GM12878 (cell line): ENCODE data around the gene SPCS2.
"Not testable (repeated sequence)": the region's sequence is repeated elsewhere in the genome, so short reads cannot be mapped to it uniquely, and the experiment has no call there.

Experiments used
- ASH2L ChIP-seq: fragments of 300-600, 200-600 bp; sonication (generic); IDR thresholded peaks from 2 replicates; pipeline ENCODE4 v1.6.1; 2017; ENCODE audit warnings: low read depth, mild to moderate bottlenecking, borderline replicate concordance
- BCL11A ChIP-seq: IDR thresholded peaks from 2 replicates; pipeline ENCODE4 v1.6.1; 2011; ENCODE audit warnings: low read depth, low read length
- CTCF ChIP-seq, 3 experiments: IDR thresholded peaks in 2 of 3; conservative IDR thresholded peaks in 1 of 3; 2 replicates each; pipeline ENCODE4 v1.5.1; 2011; ENCODE audit warnings: low read depth in 3 of 3, low read length in 3 of 3, mild to moderate bottlenecking in 3 of 3, control low read depth in 2 of 3, moderate library complexity in 2 of 3, inconsistent platforms in 1 of 3, mixed read lengths in 1 of 3; ENCODE audit not compliant: control insufficient read depth in 2 of 3, insufficient read depth in 1 of 3; ENCODE audit errors: extremely low read depth in 1 of 3
- POLR2A ChIP-seq: IDR thresholded peaks from 2 replicates; pipeline ENCODE4 v1.6.1; 2011; ENCODE audit warnings: low read depth, mild to moderate bottlenecking, low read length
- RFX5 ChIP-seq: IDR thresholded peaks from 2 replicates; pipeline ENCODE4 v1.6.1; 2011; ENCODE audit warnings: low read depth, low read length, improper control_type of control experiment
- SMARCA5 ChIP-seq: fragments of 450-650 bp; IDR thresholded peaks from 2 replicates; pipeline ENCODE4 v1.6.1; 2017; ENCODE audit warnings: mild to moderate bottlenecking
- SP1 ChIP-seq: IDR thresholded peaks from one replicate; pipeline ENCODE4 v1.6.1; 2011; ENCODE audit warnings: low read depth, low read length
- SPI1 ChIP-seq: IDR thresholded peaks from 2 replicates; pipeline ENCODE4 v1.6.1; 2011; ENCODE audit warnings: low read depth, mild to moderate bottlenecking, low read length, moderate library complexity, borderline replicate concordance; ENCODE audit not compliant: insufficient read depth
- ZNF274 ChIP-seq: IDR thresholded peaks from one replicate; pipeline ENCODE4 v1.8.0; 2011; ENCODE audit not compliant: insufficient read length, insufficient read depth
- TF ChIP-seq, protein P1 (sequence below): IDR thresholded peaks from 2 replicates; pipeline ENCODE4 v1.6.1; 2012; ENCODE audit warnings: mild to moderate bottlenecking, low read depth, low read length

DNA sequence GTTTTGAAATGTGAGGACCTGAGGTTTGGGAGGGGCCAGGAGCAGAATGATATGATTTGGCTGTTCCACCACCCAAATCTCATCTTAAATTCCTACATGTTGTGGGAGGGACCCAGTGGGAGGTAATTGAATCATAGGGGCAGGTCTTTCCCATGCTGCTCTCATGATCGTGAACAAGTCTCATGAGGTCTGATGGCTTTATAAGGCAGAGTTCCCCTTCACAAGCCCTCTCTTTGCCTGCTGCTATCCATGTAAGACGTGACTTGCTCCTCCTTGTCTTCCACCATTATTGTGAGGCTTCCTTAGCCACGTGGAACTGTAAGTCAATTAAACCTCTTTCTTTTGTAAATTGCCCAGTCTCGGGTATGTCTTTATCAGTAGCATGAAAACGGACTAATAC lies 71.3 kb downstream of the SPCS2 start:
- TF ChIP-seq, protein P1, sequence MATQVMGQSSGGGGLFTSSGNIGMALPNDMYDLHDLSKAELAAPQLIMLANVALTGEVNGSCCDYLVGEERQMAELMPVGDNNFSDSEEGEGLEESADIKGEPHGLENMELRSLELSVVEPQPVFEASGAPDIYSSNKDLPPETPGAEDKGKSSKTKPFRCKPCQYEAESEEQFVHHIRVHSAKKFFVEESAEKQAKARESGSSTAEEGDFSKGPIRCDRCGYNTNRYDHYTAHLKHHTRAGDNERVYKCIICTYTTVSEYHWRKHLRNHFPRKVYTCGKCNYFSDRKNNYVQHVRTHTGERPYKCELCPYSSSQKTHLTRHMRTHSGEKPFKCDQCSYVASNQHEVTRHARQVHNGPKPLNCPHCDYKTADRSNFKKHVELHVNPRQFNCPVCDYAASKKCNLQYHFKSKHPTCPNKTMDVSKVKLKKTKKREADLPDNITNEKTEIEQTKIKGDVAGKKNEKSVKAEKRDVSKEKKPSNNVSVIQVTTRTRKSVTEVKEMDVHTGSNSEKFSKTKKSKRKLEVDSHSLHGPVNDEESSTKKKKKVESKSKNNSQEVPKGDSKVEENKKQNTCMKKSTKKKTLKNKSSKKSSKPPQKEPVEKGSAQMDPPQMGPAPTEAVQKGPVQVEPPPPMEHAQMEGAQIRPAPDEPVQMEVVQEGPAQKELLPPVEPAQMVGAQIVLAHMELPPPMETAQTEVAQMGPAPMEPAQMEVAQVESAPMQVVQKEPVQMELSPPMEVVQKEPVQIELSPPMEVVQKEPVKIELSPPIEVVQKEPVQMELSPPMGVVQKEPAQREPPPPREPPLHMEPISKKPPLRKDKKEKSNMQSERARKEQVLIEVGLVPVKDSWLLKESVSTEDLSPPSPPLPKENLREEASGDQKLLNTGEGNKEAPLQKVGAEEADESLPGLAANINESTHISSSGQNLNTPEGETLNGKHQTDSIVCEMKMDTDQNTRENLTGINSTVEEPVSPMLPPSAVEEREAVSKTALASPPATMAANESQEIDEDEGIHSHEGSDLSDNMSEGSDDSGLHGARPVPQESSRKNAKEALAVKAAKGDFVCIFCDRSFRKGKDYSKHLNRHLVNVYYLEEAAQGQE: not testable (repeated sequence)
- not testable (repeated sequence) for TF ChIP-seq POLR2A; ZNF274; ASH2L; BCL11A; CTCF (IDR thresholded peaks at IDR 0.05 in 2 of 3, conservative IDR thresholded peaks at IDR 0.05 in 1 of 3; ENCODE audit: control insufficient read depth in 2 of 3, extremely low read depth in 1 of 3, insufficient read depth in 1 of 3, low read depth in 3 of 3, low read length in 3 of 3); SMARCA5; SPI1; SP1; RFX5
